Mammary epithelial cell (primary cell): Measurements from ENCODE around the gene HEXIM1.

Experiments used
- CTCF ChIP-seq, 2 donors: IDR thresholded peaks in 1 of 2; conservative IDR thresholded peaks in 1 of 2; 2 replicates each; pipeline ENCODE4 v1.5.1; 2011 to 2012; ENCODE audit warnings: inconsistent platforms in 2 of 2, low read length in 2 of 2, mild to moderate bottlenecking in 2 of 2, control low read depth in 1 of 2, low read depth in 1 of 2; ENCODE audit not compliant: insufficient read depth in 1 of 2; ENCODE audit errors: extremely low read depth in 1 of 2
- EZH2 ChIP-seq: IDR thresholded peaks from 2 replicates; pipeline ENCODE4 v1.6.1; 2012; ENCODE audit warnings: low read length, inconsistent platforms, borderline replicate concordance

DNA sequence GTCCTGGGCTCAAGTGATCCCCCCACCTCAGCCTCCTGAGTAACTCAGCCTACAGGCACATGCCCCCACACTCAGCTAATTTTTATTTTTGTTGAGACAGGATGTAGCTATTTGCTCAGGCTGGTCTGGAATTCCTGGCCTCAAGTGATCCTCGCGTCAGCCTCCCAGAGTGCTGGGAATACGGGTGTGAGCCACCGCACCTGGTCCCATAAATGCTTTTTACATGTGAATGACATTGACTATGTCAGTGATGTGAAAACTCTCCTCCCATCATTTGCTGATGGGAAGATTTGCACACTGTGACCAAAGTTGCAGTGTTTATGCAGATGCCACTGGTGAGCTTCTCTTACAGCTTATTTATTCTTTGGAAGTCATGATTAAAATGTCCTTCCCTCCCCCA lies 30.9 kb upstream of the HEXIM1 start:
- no peak for TF ChIP-seq CTCF (conservative IDR thresholded peaks at IDR 0.05 in 1 of 2, IDR thresholded peaks at IDR 0.05 in 1 of 2; ENCODE audit: extremely low read depth in 1 of 2, insufficient read depth in 1 of 2, low read depth in 1 of 2, low read length in 2 of 2)
- no peak for TF ChIP-seq EZH2
